Measurements from ENCODE around the gene DNAH2. TPM values are rescaled to one million over a fixed set of nuclear protein-coding genes. Genes with fewer than 3 reads are reported as not detected.

The DNAH2 gene
- total RNA-seq, 1 experiment from 2014 or later: 0.26 TPM

GRCh38 chr17:7700510-7700909 is 17.0 kb upstream of the DNAH2 start:
- Mint-ChIP-seq H3K36me3 (ENCODE audit: insufficient read depth, unreplicated experiment) (peaks cover 20% of the 10 kb centered on the region), H3K4me1 (ENCODE audit: low read depth, unreplicated experiment) (no peaks in the 10 kb centered on the region), H3K27ac (ENCODE audit: unreplicated experiment) (no peak overlapping the region), H3K9me3 (ENCODE audit: low read depth, unreplicated experiment) (peaks cover 3% of the 10 kb centered on the region), H3K4me3 (ENCODE audit: low read depth, unreplicated experiment) (no peak overlapping the region), H3K27me3 (ENCODE audit: unreplicated experiment) (peaks cover 22% of the 10 kb centered on the region)
- BruUV-seq (replicated peaks): no TSS peak
- CTCF ChIA-PET: no interaction called here
- no peak for TF ChIP-seq CTCF (IDR thresholded peaks at IDR 0.05; ENCODE audit: unreplicated experiment)
- DNase-seq: no peak
- intact Hi-C loops (cut with micrococcal nuclease; ENCODE audit: unreplicated experiment): no loop called here

- CTCF ChIA-PET: interaction anchor here (0.6 kb wide), 1 partner anchor 598 kb away, joined by 4 read pairs; no protein-coding TSS in a partner anchor
- Mint-ChIP-seq H3K36me3 (ENCODE audit: insufficient read depth, unreplicated experiment) (peaks cover 15% of the 10 kb centered on the region), H3K4me3 (ENCODE audit: low read depth, unreplicated experiment) (no peak overlapping the region), H3K27ac (ENCODE audit: unreplicated experiment) (no peak overlapping the region), H3K4me1 (ENCODE audit: low read depth, unreplicated experiment) (no peaks in the 10 kb centered on the region), H3K9me3 (ENCODE audit: low read depth, unreplicated experiment) (no peaks in the 10 kb centered on the region), H3K27me3 (ENCODE audit: unreplicated experiment) (peaks cover 34% of the 10 kb centered on the region)
- DNase-seq: no peak
- no peak for TF ChIP-seq CTCF (IDR thresholded peaks at IDR 0.05; ENCODE audit: unreplicated experiment)
- intact Hi-C loops (cut with micrococcal nuclease; ENCODE audit: unreplicated experiment): no loop called here
- BruUV-seq (replicated peaks): no TSS peak
These were observed 15.9 kb upstream of the DNAH2 start for GRCh38 chr17:7701681-7702080.

- intact Hi-C loops (cut with micrococcal nuclease; ENCODE audit: unreplicated experiment): no loop called here
- H3K9me3 Mint-ChIP-seq (ENCODE audit: low read depth, unreplicated experiment): no peaks in the 10 kb centered on the region
- no peak overlapping the region for H3K4me3 Mint-ChIP-seq (ENCODE audit: low read depth, unreplicated experiment)
- no peak overlapping the region for H3K27ac Mint-ChIP-seq (ENCODE audit: unreplicated experiment)
- CTCF ChIA-PET: no interaction called here
- H3K36me3 Mint-ChIP-seq (ENCODE audit: insufficient read depth, unreplicated experiment): peaks cover 15% of the 10 kb centered on the region
- no TSS peak for BruUV-seq (replicated peaks)
- DNase-seq: no peak
- no peak for TF ChIP-seq CTCF (IDR thresholded peaks at IDR 0.05; ENCODE audit: unreplicated experiment)
- no peaks in the 10 kb centered on the region for H3K4me1 Mint-ChIP-seq (ENCODE audit: low read depth, unreplicated experiment)
- peaks cover 45% of the 10 kb centered on the region for H3K27me3 Mint-ChIP-seq (ENCODE audit: unreplicated experiment)
These were observed 14.8 kb upstream of the DNAH2 start for GRCh38 chr17:7702776-7703175.

GRCh38 chr17:7703584-7704479 is 13.7 kb upstream of the DNAH2 start:
- peaks cover 15% of the 10 kb centered on the region for H3K36me3 Mint-ChIP-seq (ENCODE audit: insufficient read depth, unreplicated experiment)
- H3K27me3 Mint-ChIP-seq (ENCODE audit: unreplicated experiment): peaks cover 55% of the 10 kb centered on the region
- H3K4me3 Mint-ChIP-seq (ENCODE audit: low read depth, unreplicated experiment): peak overlapping the region; percentile 57
- DNase-seq: no peak
- no peaks in the 10 kb centered on the region for H3K9me3 Mint-ChIP-seq (ENCODE audit: low read depth, unreplicated experiment)
- no peak overlapping the region for H3K27ac Mint-ChIP-seq (ENCODE audit: unreplicated experiment)
- no peaks in the 10 kb centered on the region for H3K4me1 Mint-ChIP-seq (ENCODE audit: low read depth, unreplicated experiment)
- intact Hi-C loops (cut with micrococcal nuclease; ENCODE audit: unreplicated experiment): no loop called here
- CTCF ChIA-PET: interaction anchor here (0.7 kb wide), 1 partner anchor 143 kb away, joined by 3 read pairs; no protein-coding TSS in a partner anchor
- TF ChIP-seq CTCF (IDR thresholded peaks at IDR 0.05; ENCODE audit: unreplicated experiment): no peak
- no TSS peak for BruUV-seq (replicated peaks)
